NCI-H1694 treated with DMSO at 0.1 percent for 48 hours (cell line): ENCODE results near the gene SBSN.

Source experiments
- DNase-seq: peaks from one replicate; lab custom pipeline; 2025; lab: John Stamatoyannopoulos, UW

The SBSN gene

GRCh38 chr19:35528218-35529038 lies at the start of gene SBSN:
Gene SBSN, minus strand, starts transcription at chr19:35528311. Its CDS starts 30 bp downstream, at chr19:35528281.
- DNase-seq: no peak

- DNase-seq: no peak
Observed at GRCh38 chr19:35571406-35571965, 43.4 kb upstream of the SBSN start.

DNA sequence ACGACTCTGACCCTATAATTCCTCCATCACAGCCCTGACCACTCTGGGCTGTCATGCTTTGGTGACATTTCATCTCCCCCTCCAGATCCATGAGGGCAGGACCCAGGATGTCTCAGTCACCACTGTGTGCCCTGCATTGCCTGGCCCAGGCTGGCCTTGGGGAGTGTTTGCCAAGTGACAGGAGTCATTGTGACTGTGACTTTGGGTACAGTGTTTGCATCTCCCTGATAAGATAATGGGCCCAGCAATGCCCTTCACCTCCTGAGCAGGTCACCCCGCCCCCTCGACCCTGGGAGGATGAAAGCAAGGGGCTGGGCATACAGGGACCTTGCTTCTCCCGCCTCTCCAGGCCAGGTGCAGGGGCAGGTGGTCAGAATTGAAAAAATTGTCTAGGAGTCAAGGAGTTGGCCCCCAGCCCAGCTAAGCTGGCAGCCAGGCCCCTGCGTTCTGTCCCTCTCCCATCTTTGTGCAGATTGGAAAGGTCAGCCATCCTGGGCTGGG lies 41.2 kb upstream of the SBSN start:
- DNase-seq: no peak

DNA sequence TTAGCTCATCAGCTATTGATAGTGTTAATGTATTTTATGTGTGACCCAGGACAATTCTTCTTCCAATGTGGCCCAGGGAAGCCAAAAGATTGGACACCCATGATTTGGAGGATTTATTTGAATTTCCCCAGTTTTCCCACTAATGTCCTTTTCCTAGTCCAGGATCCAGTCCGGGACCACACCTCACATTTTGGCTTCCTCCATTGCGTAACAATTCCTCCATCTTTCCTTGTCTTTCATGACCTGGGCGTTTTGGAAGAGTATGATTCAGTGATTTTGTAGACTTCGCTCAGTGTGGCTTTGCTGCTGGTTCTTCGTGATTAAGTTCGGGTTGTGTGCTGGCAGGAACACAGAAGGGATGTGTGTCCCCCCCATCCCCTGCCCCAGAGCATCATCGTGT lies 38.6 kb upstream of the SBSN start:
- no peak for DNase-seq

DNA sequence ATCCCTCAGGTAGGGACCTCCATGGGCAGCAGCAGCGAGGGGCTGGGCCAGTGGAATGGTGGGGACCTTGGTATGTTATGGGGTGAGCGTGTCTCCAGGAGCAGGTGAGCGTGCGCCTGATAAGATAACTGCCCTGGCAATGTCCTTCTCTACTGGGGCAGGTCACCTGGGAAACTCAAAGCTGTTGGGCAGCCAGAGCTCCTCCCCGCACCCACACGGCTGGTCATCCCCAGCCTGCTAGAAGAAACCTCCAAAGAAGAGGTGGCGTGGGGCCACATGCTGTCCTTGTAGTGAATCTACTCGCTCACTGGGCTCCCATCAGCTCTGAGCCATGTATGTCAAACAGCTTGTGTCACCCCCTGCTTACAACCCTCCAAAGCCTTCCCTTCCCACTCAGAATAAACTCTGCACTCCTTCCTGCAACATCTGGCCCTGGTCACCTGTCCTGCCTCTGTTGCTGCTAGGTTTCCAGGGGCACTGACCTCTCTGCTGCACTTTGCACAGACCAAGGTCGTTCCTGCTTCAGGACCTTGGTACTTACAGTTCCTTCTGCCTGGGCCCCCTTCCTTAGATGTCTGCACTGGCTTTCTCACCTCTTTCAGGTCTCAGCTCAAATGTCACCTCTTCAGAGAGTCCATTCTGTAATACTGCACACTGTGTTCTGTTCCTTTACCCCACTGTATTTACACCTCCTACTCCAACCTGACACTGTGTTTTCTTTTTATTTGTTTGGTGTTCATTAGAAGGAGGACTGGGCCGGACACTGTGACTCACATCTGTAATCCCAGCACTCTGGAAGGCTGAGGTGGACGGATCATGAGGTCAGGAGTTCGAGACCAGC lies 37.1 kb upstream of the SBSN start:
- no peak for DNase-seq

GRCh38 chr19:35563207-35563829 lies 35.2 kb upstream of the SBSN start, which contains the start of gene ATP4A:
Gene ATP4A, minus strand, starts transcription at chr19:35563658. Its CDS starts 29 bp downstream, at chr19:35563629.
- no peak for DNase-seq

- no peak for DNase-seq
Observed at GRCh38 chr19:35562776-35563175, 34.7 kb upstream of the SBSN start.

DNA sequence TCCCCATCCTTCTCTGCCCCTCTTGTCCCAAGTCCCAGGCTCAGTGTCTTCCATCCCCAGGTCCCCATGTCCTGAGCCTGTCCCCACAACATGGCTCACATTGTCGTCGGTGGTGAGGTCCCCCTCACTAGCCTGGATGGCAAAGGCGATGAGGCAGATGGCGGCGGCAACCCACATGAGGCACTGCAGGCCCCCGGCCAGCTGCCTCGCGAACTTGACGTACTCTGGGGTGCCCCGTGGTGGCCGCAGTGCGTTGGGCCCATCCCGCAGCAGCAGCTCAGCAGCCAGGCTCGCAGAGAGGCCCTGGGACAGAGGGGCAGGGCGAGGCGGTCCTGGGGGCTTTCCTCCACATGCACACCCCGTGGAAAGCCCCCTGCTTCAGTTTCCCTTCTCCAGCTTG lies 34.2 kb upstream of the SBSN start:
- no peak for DNase-seq

DNA sequence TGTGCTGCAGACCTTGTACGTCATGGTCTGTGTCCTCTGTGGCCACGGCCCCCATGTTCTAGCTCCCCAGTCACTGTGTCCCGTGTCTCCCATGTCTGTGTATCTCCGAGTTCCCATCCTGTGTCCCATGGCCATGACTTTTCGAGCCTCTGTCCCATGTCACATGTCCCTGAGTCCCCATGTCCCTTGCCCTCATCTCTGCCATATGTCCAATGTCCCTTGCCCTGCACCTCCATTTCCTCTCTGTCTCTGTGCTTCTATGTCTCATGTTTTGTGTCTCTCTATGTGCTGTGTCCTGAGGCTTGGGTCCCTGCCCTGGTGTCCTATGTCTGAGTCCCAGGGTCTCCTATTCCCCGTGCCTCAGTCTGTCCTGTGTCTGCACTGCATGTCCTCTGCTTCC lies 33.3 kb upstream of the SBSN start:
- no peak for DNase-seq

DNA sequence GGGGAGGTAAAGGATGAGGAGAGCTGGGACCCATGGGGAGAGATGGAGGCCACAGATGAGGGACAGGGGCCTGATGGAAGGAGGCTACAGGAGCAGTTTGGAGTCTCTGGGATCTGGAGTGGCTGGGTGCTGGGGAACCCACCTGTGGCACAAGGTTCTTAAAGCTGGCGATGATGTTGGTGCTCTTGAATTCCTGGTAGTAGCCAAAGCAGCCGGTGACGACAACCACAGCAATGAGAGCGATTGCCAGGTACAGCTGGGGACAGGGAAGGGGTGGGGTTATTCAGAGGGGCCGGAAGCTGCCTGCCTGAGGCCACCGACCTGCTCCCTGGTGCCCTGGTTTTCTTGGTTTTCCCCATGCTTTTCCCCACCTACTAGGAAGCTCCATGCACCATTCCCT lies 32.6 kb upstream of the SBSN start:
- DNase-seq: no peak

DNA sequence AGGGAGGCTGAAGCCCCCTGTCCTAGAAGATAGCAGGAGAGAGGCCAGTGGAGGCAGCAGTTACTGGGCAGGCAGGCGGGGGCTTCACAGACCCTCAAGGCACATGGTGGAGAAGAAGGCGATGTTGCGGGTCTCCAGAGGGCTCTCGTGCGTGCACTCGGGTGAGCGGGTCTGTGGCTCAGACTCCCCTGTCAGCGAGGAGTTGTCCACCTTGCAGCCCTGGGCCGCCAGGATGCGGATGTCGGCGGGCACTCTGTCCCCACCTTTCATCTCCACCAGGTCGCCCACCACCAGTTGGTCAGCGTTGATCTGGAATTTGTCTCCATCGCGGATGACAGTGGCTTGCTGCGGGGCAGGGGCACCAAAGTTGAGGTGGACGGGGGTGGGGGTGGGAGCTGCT lies 32.2 kb upstream of the SBSN start:
- no peak for DNase-seq

DNA sequence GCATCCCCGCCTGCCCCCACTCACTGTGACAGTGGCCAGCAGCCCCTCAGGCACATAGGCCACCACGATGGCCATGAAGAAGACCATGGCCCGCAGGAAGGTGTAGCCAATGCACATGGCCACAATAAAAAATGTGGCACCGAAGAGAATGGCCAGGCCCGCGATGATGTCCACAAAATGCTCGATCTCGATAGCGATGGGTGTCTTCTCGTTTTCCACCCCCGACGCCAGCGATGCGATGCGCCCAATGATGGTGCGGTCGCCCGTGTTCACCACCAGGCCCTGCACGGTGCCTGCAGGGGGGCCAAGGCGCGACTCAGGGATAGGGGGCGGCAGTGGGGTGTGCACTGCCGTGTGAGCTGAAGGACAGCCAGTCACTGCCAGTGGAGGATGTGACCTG lies 31.7 kb upstream of the SBSN start:
- DNase-seq: no peak

DNA sequence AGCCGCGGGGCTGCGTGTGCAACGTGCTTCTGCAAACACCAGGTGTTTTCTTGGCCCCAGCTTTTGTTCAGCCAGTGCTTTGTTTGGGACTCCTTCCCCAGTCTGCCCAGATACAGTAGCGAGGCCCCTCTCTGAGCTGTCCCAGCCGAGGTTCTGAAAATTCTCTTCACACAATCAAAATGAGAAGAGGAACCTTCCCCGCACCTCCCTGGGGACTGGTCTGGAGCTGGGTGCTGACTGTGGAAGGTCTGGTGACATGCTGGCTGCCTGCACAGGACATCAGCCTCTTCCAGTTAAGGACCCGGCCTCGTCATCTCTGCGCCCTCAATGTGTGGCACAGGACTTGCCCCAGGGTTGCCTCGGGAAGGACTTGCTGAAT lies 31.2 kb upstream of the SBSN start:
- DNase-seq: no peak

DNA sequence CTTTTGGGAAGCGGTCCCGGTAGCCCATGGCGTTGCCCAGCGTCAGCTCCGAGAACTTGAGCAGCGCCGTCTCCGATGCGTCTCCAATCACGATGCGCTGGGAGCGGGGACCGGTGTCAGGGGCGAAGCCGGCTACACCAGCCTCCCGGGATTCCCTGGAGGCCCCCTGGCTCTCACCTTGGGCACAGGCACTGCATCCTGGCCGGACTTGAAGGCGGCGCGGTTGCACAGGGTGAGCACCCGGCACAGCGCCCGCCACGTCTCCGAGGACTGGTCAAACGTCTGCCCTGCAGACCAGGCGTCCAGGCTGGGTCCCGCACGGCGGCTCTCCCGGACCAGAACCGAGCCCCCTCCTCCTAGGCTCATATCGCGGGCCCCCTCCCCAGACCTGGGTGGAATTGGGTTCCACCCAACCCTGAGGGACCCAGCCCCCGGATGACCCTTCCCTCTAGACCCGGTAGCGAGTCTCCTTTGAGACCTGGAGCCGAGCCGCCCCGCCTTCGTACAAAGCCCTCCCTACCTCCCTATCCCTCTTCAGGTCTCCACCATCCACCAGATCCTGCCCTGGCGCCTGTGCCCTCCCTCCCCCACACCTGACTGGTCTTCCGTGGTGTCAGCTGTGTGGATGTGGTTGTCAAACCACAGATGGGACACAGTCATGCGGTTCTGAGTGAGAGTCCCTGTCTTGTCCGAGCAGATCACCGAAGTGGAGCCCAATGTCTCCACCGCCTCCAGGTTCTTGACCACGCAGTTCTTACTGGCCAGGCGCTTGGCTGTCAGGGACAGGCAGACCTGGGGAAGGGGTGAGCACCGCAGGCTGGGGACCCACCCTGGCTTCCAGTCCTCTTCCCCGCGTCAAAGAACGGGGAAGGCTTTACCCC lies 30.5 kb upstream of the SBSN start:
- DNase-seq: no peak

- peak; percentile 24 for DNase-seq
Observed at GRCh38 chr19:35557539-35558399, 29.7 kb upstream of the SBSN start.

GRCh38 chr19:35556846-35557538 lies 28.9 kb upstream of the SBSN start:
- DNase-seq: no peak

GRCh38 chr19:35556025-35556590 lies 28.0 kb upstream of the SBSN start:
- no peak for DNase-seq

DNA sequence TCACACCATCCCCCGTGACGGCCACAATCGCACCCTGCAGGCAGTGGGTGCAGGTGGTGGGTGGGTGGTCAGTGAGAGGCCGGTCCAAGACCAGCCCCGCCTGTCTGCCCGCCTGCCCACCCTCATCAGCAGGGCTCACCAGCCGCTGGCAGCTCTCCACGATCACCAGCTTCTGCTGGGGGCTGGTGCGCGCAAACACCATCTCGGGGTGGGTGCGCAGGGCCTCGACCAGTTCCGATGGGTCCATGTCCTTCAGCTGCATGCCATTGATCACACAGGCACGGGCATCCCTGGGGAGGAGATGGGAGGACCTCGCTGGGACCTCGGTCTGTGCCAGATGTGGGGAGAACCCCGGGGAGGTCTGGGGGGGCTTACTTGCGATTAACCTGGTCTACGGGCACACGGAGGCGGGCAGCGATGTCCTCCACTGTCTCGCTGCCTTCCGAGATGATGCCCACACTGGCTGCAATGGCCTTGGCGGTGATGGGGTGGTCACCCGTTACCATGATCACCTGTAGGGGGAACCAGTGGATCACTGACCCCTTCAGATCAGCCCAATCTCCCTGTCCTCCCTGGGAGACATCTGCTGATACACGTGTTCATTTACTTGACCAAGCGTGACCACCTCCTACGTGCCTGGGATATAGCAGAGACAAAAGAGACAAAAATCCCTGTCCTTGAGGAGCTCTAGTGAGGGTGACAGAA lies 27.3 kb upstream of the SBSN start:
- DNase-seq: no peak

DNA sequence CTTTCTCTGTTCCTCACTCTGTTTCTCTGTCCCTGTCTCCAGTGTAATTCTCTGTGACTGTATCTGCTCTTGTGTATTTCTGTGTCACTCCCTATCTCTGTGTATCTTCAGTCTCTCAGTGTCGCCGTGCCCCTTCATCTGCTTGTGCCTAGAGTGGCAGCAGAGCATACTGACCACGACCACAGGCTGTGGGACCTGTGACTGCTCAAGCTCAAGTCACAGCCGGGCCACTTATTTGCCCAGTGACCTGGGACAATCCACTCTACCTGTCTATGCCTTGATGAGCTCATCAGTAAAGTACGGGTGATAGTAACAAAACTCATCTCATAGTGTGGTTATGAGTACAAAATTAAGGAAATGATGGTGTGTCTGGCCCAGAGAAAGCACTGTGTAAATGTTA lies 26.0 kb upstream of the SBSN start:
- no peak for DNase-seq
